Naive thymus-derived CD4-positive, alpha-beta T cell (primary cell): Measurements from ENCODE around the gene IP6K1. TPM values are rescaled to one million over a fixed set of nuclear protein-coding genes. Genes with fewer than 3 reads are reported as not detected.

ENCODE experiments used
- ATAC-seq: fragments of 150-1000 bp; cut with Tn5 transposase; 2 replicates; pipeline ENCODE4 v1.10.0; 2021; ENCODE audit warnings: mild to moderate bottlenecking, moderate library complexity
- CTCF ChIA-PET: fragments of 350-600 bp; sonication (Branson Sonifier 250); formaldehyde crosslinking; loops from one replicate; lab custom pipeline; 2021; ENCODE audit warnings: antibody characterized with exemption; lab: Charles Lee
- POLR2A ChIA-PET: fragments of 350-600 bp; sonication (Branson Sonifier 250); formaldehyde crosslinking; loops from one replicate; lab custom pipeline; 2021; ENCODE audit warnings: antibody characterized with exemption, inconsistent platforms; lab: Charles Lee
- DNase-seq, 9 donors: peaks; one replicate each; pipeline versions ENCODE4 v3.0.0 to v3.0.0-alpha.2; 2020 to 2022; ENCODE audit warnings: mixed read lengths in 1 of 9
- H3K27ac ChIP-seq: one replicate; pipeline ENCODE4 v1.7.0; 2013; ENCODE audit warnings: mild to moderate bottlenecking, low read depth, low read length, moderate library complexity
- H3K27me3 ChIP-seq, 2 donors: one replicate each; pipeline ENCODE4 v1.7.0; 2013; ENCODE audit warnings: low read length in 2 of 2, mild to moderate bottlenecking in 2 of 2, moderate library complexity in 2 of 2; ENCODE audit not compliant: control insufficient read depth in 2 of 2, insufficient read depth in 2 of 2
- H3K36me3 ChIP-seq, 3 experiments: 1 replicate in 2 of 3; 2 replicates in 1 of 3; pipeline ENCODE4 v1.7.0; 2013; ENCODE audit warnings: low read length in 3 of 3, mild to moderate bottlenecking in 3 of 3, moderate library complexity in 1 of 3; ENCODE audit not compliant: insufficient read depth in 3 of 3, control insufficient read depth in 2 of 3
- H3K4me1 ChIP-seq, 2 donors: one replicate each; pipeline ENCODE4 v1.7.0; 2013; ENCODE audit warnings: low read length in 2 of 2, mild to moderate bottlenecking in 2 of 2, moderate library complexity in 1 of 2; ENCODE audit not compliant: control insufficient read depth in 2 of 2, insufficient read depth in 2 of 2
- H3K4me3 ChIP-seq: 2 replicates; pipeline ENCODE4 v1.7.0; 2013; ENCODE audit warnings: mild to moderate bottlenecking, low read length
- H3K9me3 ChIP-seq, 3 experiments: 1 replicate in 2 of 3; 2 replicates in 1 of 3; pipeline ENCODE4 v1.7.0; 2013; ENCODE audit warnings: low read length in 3 of 3; ENCODE audit not compliant: control insufficient read depth in 2 of 3
- H3K27ac Mint-ChIP-seq, 9 donors: one replicate each; pipeline ENCODE4 v1.8.0; 2020 to 2022; ENCODE audit warnings: mixed read lengths in 9 of 9, mild to moderate bottlenecking in 8 of 9, moderate library complexity in 5 of 9, inconsistent platforms in 2 of 9
- H3K27me3 Mint-ChIP-seq, 5 donors: one replicate each; pipeline ENCODE4 v1.8.0; 2021 to 2022; ENCODE audit warnings: mixed read lengths in 5 of 5, mild to moderate bottlenecking in 1 of 5
- H3K36me3 Mint-ChIP-seq, 5 donors: one replicate each; pipeline ENCODE4 v1.8.0; 2020 to 2022; ENCODE audit warnings: mixed read lengths in 5 of 5, mild to moderate bottlenecking in 3 of 5, inconsistent platforms in 1 of 5
- H3K4me1 Mint-ChIP-seq, 7 donors: one replicate each; pipeline ENCODE4 v1.8.0; 2020 to 2022; ENCODE audit warnings: mixed read lengths in 7 of 7, mild to moderate bottlenecking in 3 of 7, inconsistent platforms in 1 of 7
- H3K4me3 Mint-ChIP-seq, 10 donors: one replicate each; pipeline ENCODE4 v1.8.0; 2020 to 2022; ENCODE audit warnings: mild to moderate bottlenecking in 10 of 10, mixed read lengths in 10 of 10, moderate library complexity in 6 of 10, inconsistent platforms in 2 of 10
- H3K9me3 Mint-ChIP-seq, 11 donors: one replicate each; pipeline ENCODE4 v1.8.0; 2020 to 2022; ENCODE audit warnings: mixed read lengths in 11 of 11, mild to moderate bottlenecking in 4 of 11, inconsistent platforms in 1 of 11, moderate library complexity in 1 of 11
- intact Hi-C, 2 donors: fragments of 100-400 bp; cut with micrococcal nuclease; formaldehyde crosslinking; loops; one replicate each; pipeline ENCODE4 v1.15.1; 2023
- polyA plus RNA-seq, 2 donors: library from polyadenylated mRNA; unstranded; fragments of 300-500 nt; fragmentation: Illumina TruSeq; gene quantifications; one replicate each; pipeline ENCODE4 v1.2.3, GENCODE V29; 2021
- total RNA-seq, 6 experiments: library from RNA in 5 of 6; stranded (reverse) in 5 of 6; gene quantifications; 1 replicate in 5 of 6; 2 replicates in 1 of 6; pipeline ENCODE4 v1.2.3 and lab custom pipeline; 2021 to 2026

IP6K1 gene
- total and polyA plus RNA-seq, 7 experiments from 2014 or later = 18.4 to 57.0 (median 45.4) TPM

DNA sequence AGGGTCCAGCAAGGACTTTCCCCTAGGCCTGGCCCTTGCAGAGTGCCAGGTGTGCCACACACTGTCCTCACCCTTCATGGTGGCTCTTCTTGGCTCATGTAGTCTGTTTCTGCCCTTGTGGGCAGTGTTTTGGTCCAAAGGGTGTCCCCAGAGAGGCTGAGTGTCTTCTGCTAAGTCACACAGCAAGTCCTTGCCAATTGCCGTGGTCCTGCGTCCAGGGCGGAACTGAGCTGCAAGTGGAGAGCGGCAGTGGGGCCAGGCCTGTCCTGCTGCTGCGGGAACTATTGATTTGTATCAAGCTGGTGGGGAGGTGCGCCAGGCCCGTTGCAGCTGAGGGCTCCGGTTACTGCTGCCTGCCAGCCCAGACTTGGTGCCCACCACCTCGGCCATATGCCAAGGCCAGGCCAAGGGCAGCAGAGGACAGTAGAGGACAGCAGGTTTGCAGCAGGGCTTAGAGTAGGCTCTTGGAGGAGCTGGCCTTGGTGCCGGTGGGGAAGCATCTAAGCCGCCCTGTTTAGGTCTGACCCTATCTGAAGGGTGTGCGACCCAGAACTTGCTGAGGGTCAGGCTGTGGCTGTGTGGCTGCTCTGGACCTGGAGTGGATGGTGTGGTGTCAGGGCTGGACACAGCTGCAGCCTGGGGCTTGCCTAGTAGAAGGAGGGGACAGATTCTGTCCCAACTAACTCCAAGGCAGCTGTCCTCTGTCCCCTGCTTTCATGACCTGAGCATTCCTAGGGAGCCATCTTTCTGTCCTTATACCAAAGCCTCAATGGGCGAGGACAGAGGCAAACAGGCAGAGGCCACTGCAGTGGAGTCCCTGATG lies 71.4 kb downstream of the IP6K1 start:
- DNase-seq (no peak), ATAC-seq (no peak)
- no peaks in the 10 kb centered on the region for H3K27me3 ChIP-seq
- Mint-ChIP-seq H3K36me3 (peaks cover 0 to 4% (median 1%) of the 10 kb centered on the region in 5 donors), H3K4me1 (peaks cover 9 to 31% (median 14%) of the 10 kb centered on the region in 7 donors), H3K4me3 (no peak overlapping the region), H3K9me3 (no peaks in the 10 kb centered on the region), H3K27ac (no peak overlapping the region), H3K27me3 (no peaks in the 10 kb centered on the region)
- peaks cover 0 to 19% (median 0%) of the 10 kb centered on the region in 3 experiments for H3K36me3 ChIP-seq
- no peak overlapping the region for H3K27ac ChIP-seq
- H3K9me3 ChIP-seq = no peaks in the 10 kb centered on the region
- peaks cover 7 to 9% of the 10 kb centered on the region in 2 donors for H3K4me1 ChIP-seq
- H3K4me3 ChIP-seq = no peak overlapping the region
- intact Hi-C loops = no loop called here
- CTCF ChIA-PET = no interaction called here
- POLR2A ChIA-PET = no interaction called here

DNA sequence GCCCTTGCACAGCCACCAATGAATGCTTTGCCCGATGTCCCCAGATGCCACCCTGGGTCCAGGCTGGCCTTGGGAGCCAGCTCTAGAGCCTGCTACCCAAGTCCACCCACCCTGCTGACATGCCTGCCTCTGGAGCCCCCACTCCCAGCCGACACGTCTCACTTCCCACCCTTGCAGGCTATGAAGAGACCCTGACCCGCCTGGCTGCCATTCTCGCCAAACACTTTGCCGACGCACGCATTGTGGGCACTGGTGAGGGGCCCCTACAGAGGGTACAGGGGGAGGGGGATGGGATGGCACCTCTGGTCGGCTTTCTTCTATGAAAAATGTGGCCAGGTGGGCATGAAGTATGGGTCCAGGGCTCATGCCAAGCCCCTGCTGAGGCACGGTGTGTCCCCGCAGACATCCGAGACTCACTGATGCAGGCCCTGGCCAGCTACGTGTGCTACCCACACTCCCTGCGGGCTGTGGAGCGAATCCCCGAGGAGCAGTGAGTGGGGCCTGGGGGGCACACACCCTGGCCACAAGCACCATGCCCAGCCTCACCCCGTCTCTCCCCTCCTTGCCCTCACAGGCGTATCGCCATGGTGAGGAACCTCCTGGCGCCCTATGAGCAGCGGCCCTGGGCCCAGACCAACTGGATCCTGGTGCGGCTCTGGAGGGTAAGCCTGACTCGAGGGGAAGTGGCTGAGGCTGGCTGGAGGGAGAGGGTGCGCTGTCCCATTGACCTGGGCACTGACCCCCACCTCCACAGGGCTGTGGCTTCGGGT lies 72.8 kb downstream of the IP6K1 start:
- ATAC-seq = no peak
- intact Hi-C loops = no loop called here
- Histone ChIP-seq H3K36me3 (peaks cover 0 to 19% (median 0%) of the 10 kb centered on the region in 3 experiments), H3K27me3 (no peaks in the 10 kb centered on the region), H3K27ac (no peak overlapping the region), H3K4me3 (no peak overlapping the region), H3K4me1 (peaks cover 1 to 3% of the 10 kb centered on the region in 2 donors), H3K9me3 (no peaks in the 10 kb centered on the region)
- H3K9me3 Mint-ChIP-seq = no peaks in the 10 kb centered on the region
- no peak for DNase-seq
- no peaks in the 10 kb centered on the region for H3K27me3 Mint-ChIP-seq
- no peak overlapping the region for H3K4me3 Mint-ChIP-seq
- POLR2A ChIA-PET = interaction anchor here (0.6 to 1.2 kb wide), 2 partner anchors 9 to 199 kb away, joined by 3 to 4 read pairs; no protein-coding TSS in a partner anchor
- peaks cover 0 to 5% (median 2%) of the 10 kb centered on the region in 5 donors for H3K36me3 Mint-ChIP-seq
- CTCF ChIA-PET = no interaction called here
- H3K27ac Mint-ChIP-seq = peak overlapping the region in 1 of 9 donors; percentile 4
- peaks cover under 1 to 18% (median 4%) of the 10 kb centered on the region in 7 donors for H3K4me1 Mint-ChIP-seq

DNA sequence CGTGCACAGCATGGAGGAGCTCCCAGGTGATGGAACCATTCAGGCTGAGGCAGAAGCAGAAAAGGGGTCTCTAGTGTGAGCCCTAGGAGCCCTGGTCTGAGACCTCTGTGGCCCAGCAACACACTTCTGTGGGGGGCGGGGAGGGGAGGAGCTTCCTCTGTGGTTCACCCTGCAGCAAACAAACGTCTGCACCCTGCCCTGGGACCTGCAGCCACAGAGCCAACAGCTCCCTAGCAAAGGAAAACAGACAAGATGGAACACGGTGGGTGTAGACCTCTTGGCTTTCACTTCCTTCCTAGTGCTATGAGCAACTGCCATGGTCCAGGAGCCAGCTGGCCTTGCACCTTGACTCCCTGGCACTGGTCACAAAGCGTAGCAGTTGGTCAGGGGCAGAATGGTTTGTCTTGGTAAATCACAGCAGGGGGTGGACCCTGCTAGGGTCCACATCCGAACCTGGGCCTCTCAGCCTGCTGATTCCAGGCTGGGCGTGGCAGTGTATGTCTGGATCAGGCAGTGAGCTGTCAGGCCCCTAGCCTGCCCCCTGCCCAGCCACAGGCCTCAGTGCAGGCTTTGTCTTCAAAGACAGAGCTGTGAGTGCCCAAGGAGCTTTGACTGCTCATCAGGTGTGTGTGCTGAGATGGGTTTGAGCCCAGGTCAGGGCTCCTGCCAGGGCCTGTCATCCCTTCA lies 73.6 kb downstream of the IP6K1 start:
- Mint-ChIP-seq H3K36me3 (peaks cover 0 to 5% (median 2%) of the 10 kb centered on the region in 5 donors), H3K4me1 (peaks cover 0 to 17% (median 4%) of the 10 kb centered on the region in 7 donors), H3K9me3 (no peaks in the 10 kb centered on the region), H3K27me3 (no peaks in the 10 kb centered on the region), H3K4me3 (no peak overlapping the region), H3K27ac (peak overlapping the region in 1 of 9 donors; percentile 4)
- ChIA-PET POLR2A (interaction anchor here (1.2 kb wide), 1 partner anchor 10 kb away, joined by 4 read pairs; no protein-coding TSS in a partner anchor), CTCF (no interaction called here)
- no peaks in the 10 kb centered on the region for H3K4me1 ChIP-seq
- no peak overlapping the region for H3K4me3 ChIP-seq
- no peak overlapping the region for H3K27ac ChIP-seq
- H3K36me3 ChIP-seq = peaks cover 0 to 19% (median 0%) of the 10 kb centered on the region in 3 experiments
- H3K9me3 ChIP-seq = no peaks in the 10 kb centered on the region
- no peaks in the 10 kb centered on the region for H3K27me3 ChIP-seq
- intact Hi-C loops = no loop called here
- DNase-seq (no peak), ATAC-seq (no peak)

DNA sequence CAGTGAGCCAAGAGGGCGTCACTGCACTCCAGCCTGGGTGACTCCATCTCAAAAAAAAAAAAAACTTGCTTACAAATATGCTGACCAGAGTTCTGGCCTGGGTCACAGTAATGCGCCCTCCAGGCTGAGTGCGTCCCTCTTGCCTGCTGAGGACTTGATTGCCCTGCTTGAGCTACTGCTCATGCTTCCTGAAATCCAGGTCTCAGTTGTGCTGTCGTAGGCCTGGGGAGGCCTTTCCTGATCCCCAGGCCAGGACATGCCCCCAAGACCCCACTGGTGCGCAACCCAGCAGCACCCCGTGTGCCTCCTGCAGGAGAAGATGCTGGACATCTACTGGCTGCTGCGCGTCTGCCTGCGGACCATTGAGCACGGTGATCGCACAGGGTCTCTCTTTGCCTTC lies 74.2 kb downstream of the IP6K1 start:
- no peaks in the 10 kb centered on the region for H3K27me3 ChIP-seq
- intact Hi-C loops = no loop called here
- no peak for DNase-seq
- ATAC-seq = no peak
- H3K27ac ChIP-seq = no peak overlapping the region
- peaks cover 0 to 8% (median 2%) of the 10 kb centered on the region in 5 donors for H3K36me3 Mint-ChIP-seq
- no peak overlapping the region for H3K4me3 ChIP-seq
- no peaks in the 10 kb centered on the region for H3K27me3 Mint-ChIP-seq
- no peak overlapping the region for H3K4me3 Mint-ChIP-seq
- H3K36me3 ChIP-seq = peaks cover 0 to 25% (median 0%) of the 10 kb centered on the region in 3 experiments
- ChIA-PET CTCF (no interaction called here), POLR2A (interaction anchor here (1.2 kb wide), 1 partner anchor 11 kb away, joined by 4 read pairs; no protein-coding TSS in a partner anchor)
- H3K9me3 Mint-ChIP-seq = no peaks in the 10 kb centered on the region
- no peaks in the 10 kb centered on the region for H3K9me3 ChIP-seq
- peaks cover 0 to 17% (median 4%) of the 10 kb centered on the region in 7 donors for H3K4me1 Mint-ChIP-seq
- H3K27ac Mint-ChIP-seq = no peak overlapping the region
- H3K4me1 ChIP-seq = no peaks in the 10 kb centered on the region

DNA sequence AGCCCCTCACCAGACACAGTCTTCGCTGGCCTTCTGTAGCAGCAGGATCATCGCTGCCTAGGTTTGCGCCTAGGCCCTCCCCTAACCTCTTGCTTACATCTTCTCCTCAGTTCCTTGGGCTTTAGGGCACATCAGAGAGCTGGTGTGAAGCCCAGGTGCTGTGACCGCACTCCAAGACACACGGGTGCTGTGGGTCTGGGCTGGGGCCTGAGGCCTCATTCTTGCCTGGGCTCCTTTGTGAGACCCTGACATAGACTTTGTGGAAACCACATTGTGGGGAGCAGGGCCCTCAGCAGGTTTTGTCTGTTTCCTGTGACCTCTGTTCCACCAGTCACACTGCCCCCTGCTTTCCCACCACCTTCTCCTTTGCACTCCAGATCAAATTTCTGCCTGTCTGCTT lies 74.9 kb downstream of the IP6K1 start:
- no peak for DNase-seq
- Mint-ChIP-seq H3K4me1 (peaks cover 0 to 17% (median 4%) of the 10 kb centered on the region in 7 donors), H3K9me3 (no peaks in the 10 kb centered on the region), H3K4me3 (no peak overlapping the region), H3K27ac (peak overlapping the region in 1 of 9 donors; percentile 78), H3K36me3 (peaks cover 0 to 12% (median 2%) of the 10 kb centered on the region in 5 donors), H3K27me3 (no peaks in the 10 kb centered on the region)
- no peak overlapping the region for H3K27ac ChIP-seq
- peaks cover 0 to 31% (median 0%) of the 10 kb centered on the region in 3 experiments for H3K36me3 ChIP-seq
- no peaks in the 10 kb centered on the region for H3K9me3 ChIP-seq
- CTCF ChIA-PET = interaction anchor here (0.6 kb wide), 1 partner anchor 229 kb away, joined by 3 read pairs; the partner anchor contains the start of gene RBM6
- peak; percentile 34 for ATAC-seq
- no peaks in the 10 kb centered on the region for H3K4me1 ChIP-seq
- no peaks in the 10 kb centered on the region for H3K27me3 ChIP-seq
- no peak overlapping the region for H3K4me3 ChIP-seq
- POLR2A ChIA-PET = interaction anchor here (1.5 kb wide), 1 partner anchor 8 kb away, joined by 4 read pairs; the partner anchor contains the start of gene AMIGO3
- intact Hi-C loops = no loop called here

DNA sequence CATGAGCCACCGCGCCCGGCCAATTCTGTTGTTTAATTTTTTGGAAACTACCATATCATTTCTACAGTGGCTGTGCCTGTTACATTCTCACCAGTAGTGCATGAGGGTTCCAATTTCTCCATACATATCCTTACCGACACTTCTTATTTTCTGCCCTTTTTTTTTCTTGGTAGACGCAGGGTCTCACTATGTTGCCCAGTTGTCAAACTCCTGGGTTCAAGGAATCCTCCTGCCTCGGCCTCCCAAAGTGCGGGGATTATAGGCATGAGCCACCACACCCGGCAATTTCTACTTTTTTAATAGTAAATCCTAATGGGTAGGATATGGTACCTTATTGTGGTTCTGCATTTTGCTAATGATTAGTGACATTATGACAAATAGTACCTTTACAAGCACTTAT lies 76.5 kb downstream of the IP6K1 start:
- intact Hi-C loops = no loop called here
- Mint-ChIP-seq H3K36me3 (peaks cover 0 to 12% (median 0%) of the 10 kb centered on the region in 5 donors), H3K4me3 (no peak overlapping the region), H3K27ac (peak overlapping the region in 1 of 9 donors; percentile 12), H3K4me1 (peaks cover 0 to 17% (median 4%) of the 10 kb centered on the region in 7 donors), H3K27me3 (no peaks in the 10 kb centered on the region), H3K9me3 (no peaks in the 10 kb centered on the region)
- no peaks in the 10 kb centered on the region for H3K9me3 ChIP-seq
- H3K36me3 ChIP-seq = peaks cover 0 to 37% (median 0%) of the 10 kb centered on the region in 3 experiments
- H3K27ac ChIP-seq = no peak overlapping the region
- H3K27me3 ChIP-seq = no peaks in the 10 kb centered on the region
- ATAC-seq (no peak), DNase-seq (no peak)
- ChIA-PET CTCF (no interaction called here), POLR2A (no interaction called here)
- H3K4me1 ChIP-seq = no peaks in the 10 kb centered on the region
- H3K4me3 ChIP-seq = no peak overlapping the region
